Ishikawa (cell line): Measurements from ENCODE around the gene RAB10.

ENCODE experiments used
- CEBPB ChIP-seq: IDR thresholded peaks from 2 replicates; pipeline ENCODE4 v1.6.1; 2012
- EP300 ChIP-seq: IDR thresholded peaks from 2 replicates; pipeline ENCODE4 v1.6.1; 2012; ENCODE audit warnings: borderline replicate concordance
- FOXM1 ChIP-seq: IDR thresholded peaks from 2 replicates; pipeline ENCODE4 v1.6.1; 2012; ENCODE audit warnings: low read depth, borderline replicate concordance
- MAX ChIP-seq: IDR thresholded peaks from 2 replicates; pipeline ENCODE4 v1.6.1; 2012
- RAD21 ChIP-seq: IDR thresholded peaks from 2 replicates; pipeline ENCODE4 v1.6.1; 2012; ENCODE audit warnings: low read depth
- REST ChIP-seq: IDR thresholded peaks from 2 replicates; pipeline ENCODE4 v1.6.1; 2012; ENCODE audit warnings: low read depth, mild to moderate bottlenecking
- TAF1 ChIP-seq: IDR thresholded peaks from 2 replicates; pipeline ENCODE4 v1.6.1; 2012; ENCODE audit warnings: low read depth, mild to moderate bottlenecking
- USF1 ChIP-seq: IDR thresholded peaks from 2 replicates; pipeline ENCODE4 v1.6.1; 2012
- YY1 ChIP-seq: IDR thresholded peaks from 2 replicates; pipeline ENCODE4 v1.6.1; 2012; ENCODE audit warnings: low read depth
- ZBTB7A ChIP-seq: IDR thresholded peaks from 2 replicates; pipeline ENCODE4 v1.6.1; 2012; ENCODE audit warnings: low read depth

GRCh38 chr2:26068602-26069298, 34.9 kb downstream of the RAB10 start:
- TF ChIP-seq USF1 (no peak), EP300 (no peak), YY1 (no peak), CEBPB (no peak), FOXM1 (no peak), TAF1 (no peak), REST (no peak), RAD21 (no peak), MAX (no peak), ZBTB7A (no peak)
